ENCODE data around the gene RGP1. TPM values are rescaled to one million over a fixed set of nuclear protein-coding genes. Genes with fewer than 3 reads are reported as not detected.

The RGP1 gene
- total RNA-seq, 3 donors from 2014 or later, result 46.5 to 55.7 (median 55.7) TPM

GRCh38 chr9:35746583-35746982 lies 2.5 kb upstream of the RGP1 start:
- no peak for TF ChIP-seq CTCF (IDR thresholded peaks at IDR 0.05)
- intact Hi-C loops (cut with DNase I, micrococcal nuclease), result no loop called here
- DNase-seq, result peak in 1 of 3 donors; percentile 72
- Histone ChIP-seq H3K36me3 (ENCODE audit: low read depth) (peaks cover 5% of the 10 kb centered on the region), H3K9me3 (no peaks in the 10 kb centered on the region), H3K4me1 (ENCODE audit: low read depth) (peaks cover 33% of the 10 kb centered on the region), H3K4me3 (no peak overlapping the region)
- peak; percentile 42 for ATAC-seq

- Histone ChIP-seq H3K36me3 (ENCODE audit: low read depth) (peaks cover 5% of the 10 kb centered on the region), H3K4me1 (ENCODE audit: low read depth) (peaks cover 33% of the 10 kb centered on the region), H3K9me3 (no peaks in the 10 kb centered on the region), H3K4me3 (peak overlapping the region; percentile 74)
- intact Hi-C loops (cut with DNase I, micrococcal nuclease), result no loop called here
- peak in 1 of 3 donors; percentile 40 for DNase-seq
- no peak for TF ChIP-seq CTCF (IDR thresholded peaks at IDR 0.05)
- ATAC-seq, result peak; percentile 0
Observed at GRCh38 chr9:35748242-35748857, 737 bp upstream of the RGP1 start.

GRCh38 chr9:35749515-35750255 lies 598 bp downstream of the RGP1 start:
- no peaks in the 10 kb centered on the region for H3K9me3 ChIP-seq
- TF ChIP-seq CTCF (IDR thresholded peaks at IDR 0.05), result no peak
- H3K4me1 ChIP-seq (ENCODE audit: low read depth), result peaks cover 33% of the 10 kb centered on the region
- intact Hi-C loops (cut with DNase I, micrococcal nuclease), result no loop called here
- peak; percentile 79 to 85 (median 81) for DNase-seq
- H3K36me3 ChIP-seq (ENCODE audit: low read depth), result no peaks in the 10 kb centered on the region
- ATAC-seq, result peak; percentile 65
- peak overlapping the region; percentile 74 for H3K4me3 ChIP-seq

GRCh38 chr9:35750256-35750531 lies 1.1 kb downstream of the RGP1 start:
- Histone ChIP-seq H3K36me3 (ENCODE audit: low read depth) (no peaks in the 10 kb centered on the region), H3K4me3 (no peak overlapping the region), H3K4me1 (ENCODE audit: low read depth) (peaks cover 33% of the 10 kb centered on the region), H3K9me3 (no peaks in the 10 kb centered on the region)
- intact Hi-C loops (cut with DNase I, micrococcal nuclease), result no loop called here
- ATAC-seq, result no peak
- TF ChIP-seq CTCF (IDR thresholded peaks at IDR 0.05), result no peak
- no peak for DNase-seq

GRCh38 chr9:35753466-35753865 lies 4.4 kb downstream of the RGP1 start:
- no peak for TF ChIP-seq CTCF (IDR thresholded peaks at IDR 0.05)
- H3K4me3 ChIP-seq, result no peak overlapping the region
- peaks cover 28% of the 10 kb centered on the region for H3K4me1 ChIP-seq (ENCODE audit: low read depth)
- DNase-seq (no peak), ATAC-seq (no peak)
- H3K36me3 ChIP-seq (ENCODE audit: low read depth), result no peaks in the 10 kb centered on the region
- intact Hi-C loops (cut with DNase I, micrococcal nuclease), result no loop called here
- H3K9me3 ChIP-seq, result no peaks in the 10 kb centered on the region
